OCI-LY7 (cell line): Measurements from ENCODE around the gene GNA12.

Source experiments
- EZH2phosphoT487 ChIP-seq: fragments of 200-600 bp; sonication (generic); IDR thresholded peaks from 2 replicates; pipeline ENCODE4 v1.6.1; 2018; ENCODE audit warnings: low read depth, borderline replicate concordance, mild to moderate bottlenecking, mixed run types, antibody characterized with exemption, low read length, moderate library complexity, mixed read lengths
- TF ChIP-seq, protein P1 (sequence below): fragments of 200-600 bp; sonication (generic); conservative IDR thresholded peaks from 2 replicates; pipeline ENCODE4 v1.5.1; 2014; ENCODE audit warnings: mild to moderate bottlenecking, antibody characterized with exemption, low read length, moderate library complexity, mixed read lengths

GRCh38 chr7:2758673-2759616, 85.2 kb downstream of the GNA12 start:
- TF ChIP-seq, protein P1, sequence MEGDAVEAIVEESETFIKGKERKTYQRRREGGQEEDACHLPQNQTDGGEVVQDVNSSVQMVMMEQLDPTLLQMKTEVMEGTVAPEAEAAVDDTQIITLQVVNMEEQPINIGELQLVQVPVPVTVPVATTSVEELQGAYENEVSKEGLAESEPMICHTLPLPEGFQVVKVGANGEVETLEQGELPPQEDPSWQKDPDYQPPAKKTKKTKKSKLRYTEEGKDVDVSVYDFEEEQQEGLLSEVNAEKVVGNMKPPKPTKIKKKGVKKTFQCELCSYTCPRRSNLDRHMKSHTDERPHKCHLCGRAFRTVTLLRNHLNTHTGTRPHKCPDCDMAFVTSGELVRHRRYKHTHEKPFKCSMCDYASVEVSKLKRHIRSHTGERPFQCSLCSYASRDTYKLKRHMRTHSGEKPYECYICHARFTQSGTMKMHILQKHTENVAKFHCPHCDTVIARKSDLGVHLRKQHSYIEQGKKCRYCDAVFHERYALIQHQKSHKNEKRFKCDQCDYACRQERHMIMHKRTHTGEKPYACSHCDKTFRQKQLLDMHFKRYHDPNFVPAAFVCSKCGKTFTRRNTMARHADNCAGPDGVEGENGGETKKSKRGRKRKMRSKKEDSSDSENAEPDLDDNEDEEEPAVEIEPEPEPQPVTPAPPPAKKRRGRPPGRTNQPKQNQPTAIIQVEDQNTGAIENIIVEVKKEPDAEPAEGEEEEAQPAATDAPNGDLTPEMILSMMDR, result no peak
- no peak for TF ChIP-seq EZH2phosphoT487
